ENCODE data around the gene PGAP1. TPM values are rescaled to one million over a fixed set of nuclear protein-coding genes. Genes with fewer than 3 reads are reported as not detected.

The PGAP1 gene
- total RNA-seq, 2 donors from 2014 or later: 39.2 to 43.6 TPM

DNA sequence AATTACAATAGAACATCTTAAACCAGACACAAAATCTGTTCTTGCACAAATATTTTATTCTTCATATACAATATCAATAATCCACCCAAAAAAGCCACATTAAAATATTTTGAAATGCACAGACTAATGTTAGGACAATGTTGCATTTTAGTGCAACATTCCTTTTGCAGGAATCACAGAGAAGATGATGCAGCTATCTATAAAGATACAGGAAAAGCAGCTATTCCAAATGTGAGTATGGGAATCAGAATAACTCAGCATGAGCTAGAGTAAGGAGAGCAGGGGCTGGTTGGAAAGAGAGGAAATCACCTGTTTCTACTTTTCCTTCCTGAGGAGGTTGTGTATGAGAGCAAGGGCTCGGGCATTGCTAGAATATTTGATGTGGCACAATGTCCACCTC is 122.1 kb downstream of the PGAP1 start:
- no peak overlapping the region for H3K27ac ChIP-seq (ENCODE audit: low read depth, low read length)
- Mint-ChIP-seq H3K27me3 (ENCODE audit: insufficient read depth) (peaks cover 28% of the 10 kb centered on the region), H3K9me3 (peaks cover 3% of the 10 kb centered on the region), H3K36me3 (ENCODE audit: low read depth) (no peaks in the 10 kb centered on the region), H3K27ac (no peak overlapping the region), H3K4me1 (no peaks in the 10 kb centered on the region), H3K4me3 (no peak overlapping the region)
- no peaks in the 10 kb centered on the region for H3K9me3 ChIP-seq (ENCODE audit: control insufficient read depth, low read length)
- no peak overlapping the region for H3K9ac ChIP-seq (ENCODE audit: extremely low read depth, low read length, poor library complexity, severe bottlenecking)
- no peaks in the 10 kb centered on the region for H3K4me1 ChIP-seq (ENCODE audit: control insufficient read depth, insufficient read depth, low read length)
- no peak overlapping the region for H3K4me3 ChIP-seq (ENCODE audit: low read length)
- DNase-seq: no peak
- WGBS, 2 experiments (ENCODE audit: insufficient coverage in 1 of 2, insufficient read length in 1 of 2): 94 to 100% methylated on average over 1 of the region's 1 CpG
- H3K36me3 ChIP-seq (ENCODE audit: control insufficient read depth, insufficient read depth, low read length): no peaks in the 10 kb centered on the region
- peaks cover 21% of the 10 kb centered on the region for H3K27me3 ChIP-seq (ENCODE audit: control insufficient read depth, insufficient read depth, low read length, poor library complexity, severe bottlenecking)
- TF ChIP-seq CTCF (conservative IDR thresholded peaks at IDR 0.05): no peak

DNA sequence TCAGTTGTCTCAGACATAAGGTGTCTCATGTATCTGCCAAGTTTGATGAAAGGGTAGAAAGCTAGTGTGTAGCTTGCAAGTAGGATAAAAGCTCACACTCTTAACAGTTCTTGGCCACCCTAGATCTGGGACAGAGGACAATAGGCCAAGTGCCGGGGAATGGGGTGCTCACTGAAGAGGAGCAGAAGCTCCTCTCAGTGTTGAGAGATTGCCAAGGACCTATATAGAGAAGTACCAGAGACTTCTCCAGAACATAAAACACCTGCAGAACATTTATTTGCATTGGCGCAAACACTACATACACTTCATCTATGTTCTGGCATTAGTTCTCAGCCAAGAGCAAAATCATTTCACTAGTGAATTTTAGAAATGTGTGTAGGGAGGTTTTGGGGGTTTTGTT is 124.1 kb downstream of the PGAP1 start:
- WGBS, 2 experiments (ENCODE audit: insufficient coverage in 1 of 2, insufficient read length in 1 of 2): 92% methylated on average over 2 of the region's 2 CpGs; no CpG with 5 or more reads in 1 of the 2 experiments
- H3K4me3 ChIP-seq (ENCODE audit: low read length): no peak overlapping the region
- peaks cover 1% of the 10 kb centered on the region for H3K36me3 Mint-ChIP-seq (ENCODE audit: low read depth)
- H3K27ac ChIP-seq (ENCODE audit: low read depth, low read length): no peak overlapping the region
- H3K4me3 Mint-ChIP-seq: no peak overlapping the region
- no peak overlapping the region for H3K27ac Mint-ChIP-seq
- no peak for TF ChIP-seq CTCF (conservative IDR thresholded peaks at IDR 0.05)
- H3K27me3 ChIP-seq (ENCODE audit: control insufficient read depth, insufficient read depth, low read length, poor library complexity, severe bottlenecking): peaks cover 21% of the 10 kb centered on the region
- H3K36me3 ChIP-seq (ENCODE audit: control insufficient read depth, insufficient read depth, low read length): peaks cover 6% of the 10 kb centered on the region
- no peaks in the 10 kb centered on the region for H3K4me1 ChIP-seq (ENCODE audit: control insufficient read depth, insufficient read depth, low read length)
- no peak overlapping the region for H3K9ac ChIP-seq (ENCODE audit: extremely low read depth, low read length, poor library complexity, severe bottlenecking)
- no peak for DNase-seq
- H3K4me1 Mint-ChIP-seq: peaks cover 3% of the 10 kb centered on the region
- no peaks in the 10 kb centered on the region for H3K9me3 ChIP-seq (ENCODE audit: control insufficient read depth, low read length)
- H3K9me3 Mint-ChIP-seq: peaks cover 3% of the 10 kb centered on the region
- peaks cover 28% of the 10 kb centered on the region for H3K27me3 Mint-ChIP-seq (ENCODE audit: insufficient read depth)

DNA sequence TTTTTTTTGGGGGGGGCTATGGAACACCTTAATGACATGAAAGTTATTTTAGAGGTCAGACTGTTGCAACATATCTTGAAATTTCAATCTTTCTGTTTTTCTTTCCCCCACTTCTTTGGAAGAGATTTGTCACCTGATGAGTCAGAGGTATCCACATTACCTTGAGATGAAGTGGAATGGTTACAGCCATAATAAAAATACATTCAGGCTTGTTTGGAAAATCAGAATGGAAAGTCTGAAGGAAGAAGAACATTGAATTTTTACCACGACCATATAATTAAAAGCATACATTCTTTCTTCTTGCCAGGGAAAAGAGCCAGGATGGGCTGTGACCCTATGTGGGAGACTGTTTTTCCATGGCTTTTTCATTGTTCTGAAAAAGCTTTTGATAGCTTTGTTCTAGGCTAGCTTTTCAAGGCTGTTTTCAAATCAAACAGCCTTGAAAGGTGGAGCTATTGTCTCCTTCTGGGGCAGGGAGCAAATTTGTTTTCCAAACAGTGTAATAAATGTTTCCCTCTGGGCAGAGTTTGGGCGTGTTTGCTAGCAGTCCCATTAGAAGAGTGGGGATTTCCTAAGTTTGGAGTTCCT is 124.7 kb downstream of the PGAP1 start:
- Histone ChIP-seq H3K27ac (ENCODE audit: low read depth, low read length) (no peak overlapping the region), H3K9me3 (ENCODE audit: control insufficient read depth, low read length) (no peaks in the 10 kb centered on the region), H3K9ac (ENCODE audit: extremely low read depth, low read length, poor library complexity, severe bottlenecking) (no peak overlapping the region), H3K36me3 (ENCODE audit: control insufficient read depth, insufficient read depth, low read length) (peaks cover 12% of the 10 kb centered on the region), H3K4me3 (ENCODE audit: low read length) (no peak overlapping the region), H3K4me1 (ENCODE audit: control insufficient read depth, insufficient read depth, low read length) (no peaks in the 10 kb centered on the region), H3K27me3 (ENCODE audit: control insufficient read depth, insufficient read depth, low read length, poor library complexity, severe bottlenecking) (peaks cover 21% of the 10 kb centered on the region)
- no peak for DNase-seq
- TF ChIP-seq CTCF (conservative IDR thresholded peaks at IDR 0.05): no peak
- Mint-ChIP-seq H3K4me3 (no peak overlapping the region), H3K36me3 (ENCODE audit: low read depth) (peaks cover 8% of the 10 kb centered on the region), H3K27me3 (ENCODE audit: insufficient read depth) (peaks cover 28% of the 10 kb centered on the region), H3K9me3 (peaks cover 3% of the 10 kb centered on the region), H3K4me1 (peaks cover 3% of the 10 kb centered on the region), H3K27ac (no peak overlapping the region)
- 62% methylated on average over 2 of the region's 2 CpGs; no CpG with 5 or more reads in 1 of the 2 experiments for WGBS, 2 experiments (ENCODE audit: insufficient coverage in 1 of 2, insufficient read length in 1 of 2)
